Nephron (organoid): ENCODE results near the gene AHCY.
A peak's percentile ranks its signal among the peaks of the same experiment; 100 is the strongest.

ENCODE experiments used
- H3K27ac Mint-ChIP-seq, 3 experiments: 2 replicates each; pipeline ENCODE4 v1.8.0; 2020; ENCODE audit warnings: mixed read lengths in 3 of 3, mild to moderate bottlenecking in 2 of 3, moderate library complexity in 1 of 3
- H3K27me3 Mint-ChIP-seq: 2 replicates; pipeline ENCODE4 v1.8.0; 2021; ENCODE audit warnings: low read depth, mild to moderate bottlenecking, moderate library complexity, mixed read lengths
- H3K36me3 Mint-ChIP-seq: 2 replicates; pipeline ENCODE4 v1.8.0; 2020; ENCODE audit warnings: low read depth, mixed read lengths
- H3K4me1 Mint-ChIP-seq: 2 replicates; pipeline ENCODE4 v1.8.0; 2020; ENCODE audit warnings: mixed read lengths
- H3K4me3 Mint-ChIP-seq, 3 experiments: 2 replicates each; pipeline ENCODE4 v1.8.0; 2020; ENCODE audit warnings: mild to moderate bottlenecking in 3 of 3, mixed read lengths in 3 of 3, moderate library complexity in 2 of 3
- H3K9me3 Mint-ChIP-seq: 2 replicates; pipeline ENCODE4 v1.8.0; 2020; ENCODE audit warnings: mixed read lengths
- CTCF ChIP-seq, 3 experiments: fragments of 200-600 bp; sonication (generic); IDR thresholded peaks; one replicate each; pipeline ENCODE4 v1.5.0; 2021; ENCODE audit warnings: antibody characterized with exemption in 3 of 3; ENCODE audit not compliant: unreplicated experiment in 3 of 3

The AHCY gene

GRCh38 chr20:34324541-34324940, 21.4 kb upstream of the AHCY start:
- no peaks in the 10 kb centered on the region for H3K27me3 Mint-ChIP-seq
- no peaks in the 10 kb centered on the region for H3K36me3 Mint-ChIP-seq
- H3K27ac Mint-ChIP-seq, result peak overlapping the region in 2 of 3 experiments; percentile 17 to 63
- TF ChIP-seq CTCF (IDR thresholded peaks at IDR 0.05; ENCODE audit: unreplicated experiment in 3 of 3), result no peak
- peaks cover 28% of the 10 kb centered on the region for H3K4me1 Mint-ChIP-seq
- no peak overlapping the region for H3K4me3 Mint-ChIP-seq
- H3K9me3 Mint-ChIP-seq, result no peaks in the 10 kb centered on the region

GRCh38 chr20:34322267-34323105, 19.3 kb upstream of the AHCY start:
- no peak for TF ChIP-seq CTCF (IDR thresholded peaks at IDR 0.05; ENCODE audit: unreplicated experiment in 3 of 3)
- no peaks in the 10 kb centered on the region for H3K27me3 Mint-ChIP-seq
- H3K4me1 Mint-ChIP-seq, result peaks cover 28% of the 10 kb centered on the region
- no peak overlapping the region for H3K4me3 Mint-ChIP-seq
- no peaks in the 10 kb centered on the region for H3K9me3 Mint-ChIP-seq
- H3K27ac Mint-ChIP-seq, result peak overlapping the region in 2 of 3 experiments; percentile 20 to 32
- H3K36me3 Mint-ChIP-seq, result no peaks in the 10 kb centered on the region

GRCh38 chr20:34320861-34321260, 17.7 kb upstream of the AHCY start:
- H3K4me3 Mint-ChIP-seq, result no peak overlapping the region
- peaks cover 28% of the 10 kb centered on the region for H3K4me1 Mint-ChIP-seq
- H3K9me3 Mint-ChIP-seq, result no peaks in the 10 kb centered on the region

GRCh38 chr20:34318609-34319443, 15.7 kb upstream of the AHCY start:
- Mint-ChIP-seq H3K27me3 (peaks cover 3% of the 10 kb centered on the region), H3K4me1 (peaks cover 23% of the 10 kb centered on the region), H3K9me3 (no peaks in the 10 kb centered on the region), H3K36me3 (no peaks in the 10 kb centered on the region), H3K27ac (no peak overlapping the region), H3K4me3 (no peak overlapping the region)
- no peak for TF ChIP-seq CTCF (IDR thresholded peaks at IDR 0.05; ENCODE audit: unreplicated experiment in 3 of 3)

More at GRCh38 chr20:34320861-34321260, 17.7 kb upstream of the AHCY start:
- Mint-ChIP-seq H3K27ac (no peak overlapping the region), H3K27me3 (no peaks in the 10 kb centered on the region), H3K36me3 (no peaks in the 10 kb centered on the region)
- TF ChIP-seq CTCF (IDR thresholded peaks at IDR 0.05; ENCODE audit: unreplicated experiment in 3 of 3), result no peak

- Mint-ChIP-seq H3K9me3 (no peaks in the 10 kb centered on the region), H3K27ac (no peak overlapping the region), H3K4me3 (no peak overlapping the region), H3K36me3 (no peaks in the 10 kb centered on the region), H3K4me1 (peaks cover 10% of the 10 kb centered on the region), H3K27me3 (peaks cover 20% of the 10 kb centered on the region)
- no peak for TF ChIP-seq CTCF (IDR thresholded peaks at IDR 0.05; ENCODE audit: unreplicated experiment in 3 of 3)
These were observed 13.2 kb upstream of the AHCY start for GRCh38 chr20:34316196-34316814.
